IMR-90 (cell line): Measurements from ENCODE around the gene PROK2.

ENCODE experiments used
- FOS ChIP-seq: fragments of 150-350 bp; IDR thresholded peaks from 2 replicates; pipeline ENCODE4 v1.6.1; 2016; ENCODE audit warnings: low read depth, low read length
- NFE2L2 ChIP-seq: fragments of 150-350 bp; IDR thresholded peaks from 2 replicates; pipeline ENCODE4 v1.6.1; 2016; ENCODE audit warnings: low read depth, mild to moderate bottlenecking, low read length
- POLR2A ChIP-seq: IDR thresholded peaks from 2 replicates; pipeline ENCODE4 v1.6.1; 2012; ENCODE audit warnings: mild to moderate bottlenecking, low read depth, low read length
- RAD21 ChIP-seq: IDR thresholded peaks from 2 replicates; pipeline ENCODE4 v1.6.1; 2012; ENCODE audit warnings: low read length, improper control_type of control experiment
- RCOR1 ChIP-seq: IDR thresholded peaks from 2 replicates; pipeline ENCODE4 v1.6.1; 2012; ENCODE audit warnings: mild to moderate bottlenecking, low read length, improper control_type of control experiment; ENCODE audit not compliant: insufficient replicate concordance
- TF ChIP-seq, protein P1 (sequence below): conservative IDR thresholded peaks from 2 replicates; pipeline ENCODE4 v1.5.1; 2012; ENCODE audit warnings: mild to moderate bottlenecking, low read depth, low read length, improper control_type of control experiment
- TF ChIP-seq, protein P2 (sequence below): fragments of 150-350 bp; IDR thresholded peaks from 2 replicates; pipeline ENCODE4 v1.6.1; 2017; ENCODE audit warnings: mild to moderate bottlenecking, antibody characterized with exemption, low read length, low read depth

DNA sequence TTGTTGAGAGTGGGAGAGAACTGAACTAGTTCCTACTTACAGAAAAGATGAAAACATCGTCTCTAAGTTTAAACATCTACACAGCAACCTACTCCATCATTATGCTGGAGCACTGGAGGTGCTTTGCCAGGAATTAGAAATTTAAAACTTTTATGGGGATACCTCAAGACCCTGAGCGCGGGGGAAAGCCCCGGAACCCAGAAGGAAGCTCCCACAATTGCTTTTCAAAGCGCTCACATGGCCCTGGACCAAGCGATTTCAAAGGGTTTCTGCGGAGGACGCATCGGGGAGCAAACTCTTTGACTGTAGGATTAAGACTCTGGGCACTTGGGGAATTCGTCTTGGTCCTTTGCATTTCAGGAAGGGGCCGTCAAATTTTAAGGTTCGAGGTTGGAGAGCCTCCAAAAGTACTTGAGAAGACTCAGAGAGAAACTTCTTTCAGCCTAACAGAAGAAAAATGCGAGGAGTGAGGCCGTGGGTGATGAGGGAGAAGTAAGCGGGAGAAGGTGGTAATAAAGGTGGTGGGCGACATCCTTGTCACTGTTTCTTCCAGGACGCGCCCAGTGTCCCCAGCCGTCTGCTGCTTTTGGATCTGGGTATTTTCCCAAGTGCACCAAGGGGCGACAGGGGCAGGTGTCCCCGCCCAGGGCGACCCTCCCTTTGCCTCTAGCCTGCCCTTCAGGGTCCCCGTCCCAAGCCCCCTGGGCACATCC lies 591 bp downstream of the PROK2 start:
- no peak for TF ChIP-seq RCOR1
- TF ChIP-seq, protein P1, sequence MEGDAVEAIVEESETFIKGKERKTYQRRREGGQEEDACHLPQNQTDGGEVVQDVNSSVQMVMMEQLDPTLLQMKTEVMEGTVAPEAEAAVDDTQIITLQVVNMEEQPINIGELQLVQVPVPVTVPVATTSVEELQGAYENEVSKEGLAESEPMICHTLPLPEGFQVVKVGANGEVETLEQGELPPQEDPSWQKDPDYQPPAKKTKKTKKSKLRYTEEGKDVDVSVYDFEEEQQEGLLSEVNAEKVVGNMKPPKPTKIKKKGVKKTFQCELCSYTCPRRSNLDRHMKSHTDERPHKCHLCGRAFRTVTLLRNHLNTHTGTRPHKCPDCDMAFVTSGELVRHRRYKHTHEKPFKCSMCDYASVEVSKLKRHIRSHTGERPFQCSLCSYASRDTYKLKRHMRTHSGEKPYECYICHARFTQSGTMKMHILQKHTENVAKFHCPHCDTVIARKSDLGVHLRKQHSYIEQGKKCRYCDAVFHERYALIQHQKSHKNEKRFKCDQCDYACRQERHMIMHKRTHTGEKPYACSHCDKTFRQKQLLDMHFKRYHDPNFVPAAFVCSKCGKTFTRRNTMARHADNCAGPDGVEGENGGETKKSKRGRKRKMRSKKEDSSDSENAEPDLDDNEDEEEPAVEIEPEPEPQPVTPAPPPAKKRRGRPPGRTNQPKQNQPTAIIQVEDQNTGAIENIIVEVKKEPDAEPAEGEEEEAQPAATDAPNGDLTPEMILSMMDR: no peak
- TF ChIP-seq POLR2A: no peak
- TF ChIP-seq, protein P2, sequence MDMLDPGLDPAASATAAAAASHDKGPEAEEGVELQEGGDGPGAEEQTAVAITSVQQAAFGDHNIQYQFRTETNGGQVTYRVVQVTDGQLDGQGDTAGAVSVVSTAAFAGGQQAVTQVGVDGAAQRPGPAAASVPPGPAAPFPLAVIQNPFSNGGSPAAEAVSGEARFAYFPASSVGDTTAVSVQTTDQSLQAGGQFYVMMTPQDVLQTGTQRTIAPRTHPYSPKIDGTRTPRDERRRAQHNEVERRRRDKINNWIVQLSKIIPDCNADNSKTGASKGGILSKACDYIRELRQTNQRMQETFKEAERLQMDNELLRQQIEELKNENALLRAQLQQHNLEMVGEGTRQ: no peak
- TF ChIP-seq NFE2L2: no peak
- TF ChIP-seq RAD21: no peak
- TF ChIP-seq FOS: no peak
